Smooth muscle cell of trachea (primary cell): Measurements from ENCODE around the gene HHATL. TPM values are rescaled to one million over a fixed set of nuclear protein-coding genes. Genes with fewer than 3 reads are reported as not detected.

Experiments
- total RNA-seq: library from RNA; depleted of rRNA; stranded (reverse); fragments of >200 nt; gene quantifications from 2 replicates; pipeline ENCODE4 v1.2.1, GENCODE V29; 2014

HHATL gene
- not detected in 2 replicates for total RNA-seq

GRCh38 chr3:42702066-42702951, at the start of gene HHATL:
TSS of gene HHATL (minus strand) at chr3:42702798. CDS start at chr3:42700826, 1,972 bp downstream.

GRCh38 chr3:42685363-42685881, 17.2 kb downstream of the HHATL start, which contains the start of gene KLHL40:
TSS of gene KLHL40 (plus strand) at chr3:42685537. CDS start at chr3:42685619, 82 bp downstream.

GRCh38 chr3:42653560-42654330, 48.9 kb downstream of the HHATL start, which contains the start of gene ZBTB47:
TSS of gene ZBTB47 (plus strand) at chr3:42653697. CDS start at chr3:42658356, 4,659 bp downstream.

Other genes starting within 250 kb of the HHATL start
- 0.29 TPM in 1 of 2 replicates, not detected in the other for gene VIPR1, start 200.2 kb downstream of the HHATL start, total RNA-seq
- gene SEC22C, start 120.8 kb downstream of the HHATL start, total RNA-seq = 70.3 and 82.6 TPM in 2 replicates
- 12.1 and 24.0 TPM in 2 replicates for gene SS18L2, start 111.9 kb downstream of the HHATL start, total RNA-seq
- 37.5 and 85.2 TPM in 2 replicates for gene NKTR, start 102.1 kb downstream of the HHATL start, total RNA-seq
- 24.1 and 59.7 TPM in 2 replicates for gene ZBTB47, start 49.1 kb downstream of the HHATL start, total RNA-seq
- not detected in 2 replicates for gene KLHL40, start 17.3 kb downstream of the HHATL start, total RNA-seq
- 0.29 and 1.2 TPM in 2 replicates for gene CCDC13, start 70.5 kb upstream of the HHATL start, total RNA-seq
- 125 and 203 TPM in 2 replicates for gene HIGD1A, start 101.7 kb upstream of the HHATL start, total RNA-seq
- 0.15 and 0.17 TPM in 2 replicates for gene ACKR2, start 106.6 kb upstream of the HHATL start, total RNA-seq
- not detected in 2 replicates for gene CYP8B1, start 173.1 kb upstream of the HHATL start, total RNA-seq
- gene ZNF662, start 203.3 kb upstream of the HHATL start, total RNA-seq = 2.3 and 2.8 TPM in 2 replicates